NCI-H1048 (cell line): Measurements from ENCODE around the gene COX7A2.

Source experiments
- DNase-seq: peaks from one replicate; lab custom pipeline; 2025; lab: John Stamatoyannopoulos, UW

Gene COX7A2

GRCh38 chr6:75268121-75268987, 24.8 kb upstream of the COX7A2 start:
- DNase-seq, result no peak

GRCh38 chr6:75267461-75267860, 23.9 kb upstream of the COX7A2 start:
- no peak for DNase-seq

GRCh38 chr6:75266716-75267291, 23.2 kb upstream of the COX7A2 start:
- no peak for DNase-seq

- DNase-seq, result no peak
These were observed 19.8 kb upstream of the COX7A2 start for GRCh38 chr6:75263401-75263750.

- DNase-seq, result no peak
These were observed 19.3 kb upstream of the COX7A2 start for GRCh38 chr6:75262716-75263400.

GRCh38 chr6:75261299-75261698, 17.7 kb upstream of the COX7A2 start:
- DNase-seq, result no peak

- no peak for DNase-seq
These were observed 13.9 kb upstream of the COX7A2 start for GRCh38 chr6:75257343-75258087.

GRCh38 chr6:75250552-75250951, 7.0 kb upstream of the COX7A2 start:
- DNase-seq, result no peak

GRCh38 chr6:75249837-75250236, 6.2 kb upstream of the COX7A2 start:
- DNase-seq, result no peak

GRCh38 chr6:75246386-75246785, 2.8 kb upstream of the COX7A2 start:
- no peak for DNase-seq

GRCh38 chr6:75244063-75244584, 523 bp upstream of the COX7A2 start:
- no peak for DNase-seq

- no peak for DNase-seq
These were observed 7.0 kb downstream of the COX7A2 start for GRCh38 chr6:75236630-75237029.

GRCh38 chr6:75235271-75235670, 8.3 kb downstream of the COX7A2 start:
- no peak for DNase-seq

GRCh38 chr6:75234126-75234865, 9.3 kb downstream of the COX7A2 start:
- no peak for DNase-seq

- no peak for DNase-seq
These were observed 10.4 kb downstream of the COX7A2 start for GRCh38 chr6:75233092-75233615.

GRCh38 chr6:75230484-75231325, 12.9 kb downstream of the COX7A2 start:
- no peak for DNase-seq

- DNase-seq, result no peak
These were observed 19.2 kb downstream of the COX7A2 start for GRCh38 chr6:75224303-75224926.

GRCh38 chr6:75223428-75223827, 20.2 kb downstream of the COX7A2 start:
- DNase-seq, result no peak

GRCh38 chr6:75222261-75222660, 21.3 kb downstream of the COX7A2 start:
- DNase-seq, result no peak

- no peak for DNase-seq
These were observed 22.5 kb downstream of the COX7A2 start for GRCh38 chr6:75221116-75221515.
